ENCODE results near the gene FBRSL1.

Gene FBRSL1

DNA sequence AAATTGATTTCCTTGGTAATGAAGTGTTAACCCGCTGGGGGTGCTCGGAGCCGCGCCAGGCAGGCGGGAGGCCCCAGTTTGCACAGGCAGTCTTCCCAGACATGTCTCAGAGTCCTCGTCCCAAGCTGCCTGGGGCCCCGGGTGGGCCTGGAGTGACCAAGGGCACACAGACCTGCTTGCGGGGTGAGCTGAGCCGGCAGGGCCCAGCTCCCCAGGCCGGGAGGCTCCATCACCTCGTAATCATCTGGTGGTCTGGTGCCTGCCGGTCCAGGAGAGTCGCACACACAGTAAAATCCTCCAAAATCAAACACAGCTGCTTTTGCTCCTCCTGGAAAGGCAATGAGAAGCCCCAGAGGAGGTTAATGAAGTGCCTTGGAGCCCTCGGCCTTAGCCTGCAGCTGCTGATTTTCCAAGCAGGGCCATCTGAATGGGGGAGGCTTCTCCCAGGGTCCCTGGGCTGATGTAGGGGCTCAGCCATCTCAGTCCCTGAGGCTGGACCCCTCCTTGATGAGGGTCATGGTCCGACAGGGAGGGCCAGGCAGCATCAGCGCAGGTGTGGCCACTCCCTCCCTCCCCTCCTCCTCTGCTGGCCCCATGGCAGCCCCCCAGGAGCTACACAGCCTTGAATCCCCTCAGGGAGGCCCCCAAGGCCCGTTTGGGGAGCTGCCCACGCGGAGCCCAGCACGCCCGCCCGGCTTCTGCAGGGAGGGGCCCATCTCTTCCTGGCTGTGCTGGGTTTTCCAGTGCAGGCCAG lies 39.4 kb upstream of the FBRSL1 start:
- no peak overlapping the region for H3K4me3 ChIP-seq (ENCODE audit: low read depth, low read length)
- no peak for DNase-seq (ENCODE audit: low read depth)
- TF ChIP-seq, protein P1, sequence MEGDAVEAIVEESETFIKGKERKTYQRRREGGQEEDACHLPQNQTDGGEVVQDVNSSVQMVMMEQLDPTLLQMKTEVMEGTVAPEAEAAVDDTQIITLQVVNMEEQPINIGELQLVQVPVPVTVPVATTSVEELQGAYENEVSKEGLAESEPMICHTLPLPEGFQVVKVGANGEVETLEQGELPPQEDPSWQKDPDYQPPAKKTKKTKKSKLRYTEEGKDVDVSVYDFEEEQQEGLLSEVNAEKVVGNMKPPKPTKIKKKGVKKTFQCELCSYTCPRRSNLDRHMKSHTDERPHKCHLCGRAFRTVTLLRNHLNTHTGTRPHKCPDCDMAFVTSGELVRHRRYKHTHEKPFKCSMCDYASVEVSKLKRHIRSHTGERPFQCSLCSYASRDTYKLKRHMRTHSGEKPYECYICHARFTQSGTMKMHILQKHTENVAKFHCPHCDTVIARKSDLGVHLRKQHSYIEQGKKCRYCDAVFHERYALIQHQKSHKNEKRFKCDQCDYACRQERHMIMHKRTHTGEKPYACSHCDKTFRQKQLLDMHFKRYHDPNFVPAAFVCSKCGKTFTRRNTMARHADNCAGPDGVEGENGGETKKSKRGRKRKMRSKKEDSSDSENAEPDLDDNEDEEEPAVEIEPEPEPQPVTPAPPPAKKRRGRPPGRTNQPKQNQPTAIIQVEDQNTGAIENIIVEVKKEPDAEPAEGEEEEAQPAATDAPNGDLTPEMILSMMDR (conservative IDR thresholded peaks at IDR 0.05; ENCODE audit: low read depth, low read length), result no peak

DNA sequence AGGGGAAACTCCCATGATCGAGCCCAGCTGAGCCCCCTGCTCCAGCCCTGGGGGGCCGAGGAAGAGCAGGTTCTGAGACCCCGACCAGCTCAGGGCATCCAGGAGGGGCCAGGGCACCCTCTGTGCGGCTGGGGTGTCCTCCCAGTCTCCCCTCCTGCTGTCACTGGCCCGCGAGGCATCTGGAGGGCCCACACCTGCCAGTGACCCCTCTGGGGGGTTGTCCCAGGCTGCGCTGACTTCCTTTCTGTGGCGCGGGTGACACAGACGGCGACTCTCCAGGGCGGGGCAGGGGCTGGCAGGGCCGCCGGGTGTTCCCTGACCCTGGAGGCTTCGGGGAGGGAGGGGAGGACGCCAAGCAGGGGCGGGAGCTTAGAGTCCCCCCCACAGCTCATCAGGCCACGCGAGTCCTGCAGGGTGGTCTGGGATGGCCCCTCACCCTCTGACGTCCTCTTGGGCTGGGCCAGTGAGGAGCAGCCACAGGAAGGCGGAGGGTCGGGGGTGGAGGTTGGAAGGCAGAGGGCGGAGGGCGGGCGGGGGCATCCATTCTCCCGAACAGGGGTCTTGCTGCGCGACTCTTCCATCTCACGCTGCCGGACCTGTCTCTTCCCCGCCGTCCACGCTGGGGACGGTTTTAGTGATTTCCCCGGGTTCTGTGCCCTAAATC lies 38.6 kb upstream of the FBRSL1 start:
- H3K4me3 ChIP-seq (ENCODE audit: low read depth, low read length), result no peak overlapping the region
- DNase-seq (ENCODE audit: low read depth), result no peak
- TF ChIP-seq, protein P1 (conservative IDR thresholded peaks at IDR 0.05; ENCODE audit: low read depth, low read length), result no peak

DNA sequence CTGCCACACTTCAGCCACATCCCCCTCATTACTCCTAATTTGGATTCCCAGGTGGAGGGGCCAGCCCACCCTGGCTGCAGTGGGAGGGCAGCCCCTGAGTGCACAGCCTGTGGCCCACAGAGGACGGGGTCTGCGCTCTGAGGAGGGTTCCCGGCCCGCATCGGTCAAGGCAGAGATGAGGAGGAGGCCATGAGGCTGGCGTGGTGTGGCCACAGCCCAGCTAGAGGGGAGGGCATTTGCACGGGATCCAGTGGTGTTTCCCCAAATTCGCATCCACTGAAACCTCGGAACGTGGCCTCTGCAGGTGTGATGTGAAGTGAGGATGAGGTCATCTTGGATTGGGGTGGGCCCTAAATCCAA lies 38.1 kb upstream of the FBRSL1 start:
- no peak overlapping the region for H3K4me3 ChIP-seq (ENCODE audit: low read depth, low read length)
- no peak for DNase-seq (ENCODE audit: low read depth)
- TF ChIP-seq, protein P1 (conservative IDR thresholded peaks at IDR 0.05; ENCODE audit: low read depth, low read length), result no peak

DNA sequence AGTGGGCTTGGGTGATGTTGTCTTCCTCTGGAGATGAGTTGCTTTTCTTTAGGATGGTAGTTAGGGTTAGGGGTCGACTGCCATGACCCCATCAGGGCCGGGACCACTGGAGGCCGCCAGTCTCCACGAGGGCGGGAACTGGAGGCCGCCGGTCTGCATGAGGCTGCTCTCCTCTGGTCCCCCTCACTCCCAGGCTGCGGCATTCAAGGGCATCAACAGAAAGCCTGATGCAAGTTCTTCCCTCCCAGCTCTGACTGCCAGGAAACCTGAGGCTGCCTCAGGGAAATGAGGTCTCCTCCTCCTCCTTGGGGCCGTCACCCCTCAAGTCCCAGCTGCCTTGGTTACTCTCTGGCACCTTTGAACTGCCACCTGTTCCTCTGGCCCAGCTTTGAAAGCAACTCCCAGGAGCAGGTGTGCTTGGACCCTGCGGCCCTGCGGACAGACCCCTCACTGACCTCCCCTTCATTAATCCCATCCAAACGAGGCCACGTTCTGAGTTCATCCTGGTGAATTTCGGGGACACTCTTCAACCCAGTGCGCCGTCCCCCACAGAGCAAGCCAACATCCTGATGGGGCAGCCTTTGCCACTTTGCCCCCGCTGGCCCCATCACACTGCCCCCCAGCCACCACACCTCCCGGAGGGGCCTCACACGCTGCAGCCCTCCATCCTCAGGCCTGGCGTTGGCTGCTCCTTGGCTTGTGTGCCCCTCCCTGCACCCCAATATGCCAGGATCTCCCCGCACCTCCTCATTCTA lies 37.2 kb upstream of the FBRSL1 start:
- no peak for DNase-seq (ENCODE audit: low read depth)
- H3K4me3 ChIP-seq (ENCODE audit: low read depth, low read length), result no peak overlapping the region

DNA sequence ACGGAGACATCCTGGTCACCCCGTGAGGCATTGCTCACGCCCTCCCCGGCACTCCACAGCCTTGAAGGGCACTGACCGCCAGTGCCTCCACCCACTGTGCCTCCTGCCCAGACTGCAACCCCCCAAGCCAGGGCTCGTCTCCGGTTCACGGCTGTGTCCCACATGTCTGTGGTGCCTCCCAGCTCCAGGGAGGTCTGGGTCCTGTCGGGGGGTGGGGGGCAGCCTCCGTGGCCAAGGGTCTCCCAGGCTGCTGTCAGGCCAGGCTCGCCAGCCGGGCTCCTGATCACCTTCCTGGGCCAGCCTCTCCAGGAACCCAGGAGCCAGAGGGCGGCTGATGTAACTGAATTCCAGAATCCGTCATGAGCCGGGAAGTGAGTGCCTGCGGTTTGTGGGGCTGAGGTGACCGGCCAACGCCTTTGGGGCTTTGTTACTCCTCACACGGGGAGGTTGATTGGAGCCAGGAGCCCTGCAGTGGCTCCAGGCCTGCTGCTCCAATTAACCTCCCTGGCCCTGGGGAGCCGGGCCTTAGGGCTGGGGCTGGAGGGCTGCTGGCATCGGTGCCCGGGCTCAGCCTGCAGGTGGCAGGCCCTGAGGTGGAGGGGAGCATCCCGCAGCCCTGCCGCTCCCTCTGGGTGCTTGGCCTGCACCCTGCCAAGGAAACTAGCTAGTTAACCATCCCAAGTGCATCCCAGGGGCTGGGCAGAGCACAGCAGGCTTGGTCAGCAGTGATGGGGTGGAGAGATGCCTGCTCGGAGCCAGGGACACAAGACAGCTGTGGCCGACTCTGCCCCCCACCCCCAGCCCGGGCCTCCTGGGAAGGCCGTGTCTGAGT lies 36.4 kb upstream of the FBRSL1 start:
- TF ChIP-seq, protein P1 (conservative IDR thresholded peaks at IDR 0.05; ENCODE audit: low read depth, low read length), result no peak
- H3K4me3 ChIP-seq (ENCODE audit: low read depth, low read length), result no peak overlapping the region
- DNase-seq (ENCODE audit: low read depth), result no peak

More for the DNA sequence above, 37.2 kb upstream of the FBRSL1 start:
- TF ChIP-seq, protein P1 (conservative IDR thresholded peaks at IDR 0.05; ENCODE audit: low read depth, low read length), result no peak

DNA sequence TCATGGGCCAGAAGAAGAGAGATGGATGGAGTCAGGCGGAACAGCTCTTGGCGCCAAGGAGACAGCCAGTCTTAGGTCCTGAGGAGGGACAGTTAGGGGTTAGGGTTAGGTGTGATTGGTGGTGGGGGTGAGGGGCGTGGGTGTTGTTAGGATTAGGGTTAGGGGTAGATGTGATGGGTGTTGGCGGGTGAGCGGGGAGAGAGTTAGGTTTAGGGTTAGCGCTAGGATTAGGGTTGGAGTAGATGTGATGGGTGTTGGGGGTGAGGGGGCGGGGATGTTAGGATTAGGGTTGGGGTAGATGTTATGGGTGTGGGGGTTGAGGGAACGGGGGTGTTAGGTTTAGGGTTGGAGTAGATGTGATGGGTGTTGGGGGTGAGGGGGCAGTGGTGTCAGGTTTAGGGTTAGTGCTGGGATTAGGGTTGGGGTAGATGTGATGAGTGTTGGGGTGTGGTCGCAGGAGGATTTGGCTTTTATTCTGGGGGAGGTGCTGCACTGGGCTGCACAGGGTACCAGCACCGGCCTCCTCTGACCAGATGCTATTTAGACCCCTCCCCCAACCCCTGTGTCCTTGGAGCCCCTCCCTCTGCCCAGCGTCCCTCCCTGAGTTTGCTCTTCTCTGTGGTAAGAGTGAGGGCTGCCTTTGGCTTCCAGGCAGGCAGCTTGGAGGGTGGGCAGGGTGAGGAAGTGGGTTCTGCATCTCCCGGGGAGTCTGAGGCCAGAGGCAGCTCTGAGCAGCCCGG lies 35.6 kb upstream of the FBRSL1 start:
- no peak overlapping the region for H3K4me3 ChIP-seq (ENCODE audit: low read depth, low read length)
- TF ChIP-seq, protein P1 (conservative IDR thresholded peaks at IDR 0.05; ENCODE audit: low read depth, low read length), result no peak
- DNase-seq (ENCODE audit: low read depth), result no peak

All from choroid plexus epithelial cell (primary cell).